Pancreas (tissue), 10 donors: ENCODE data around the gene NOS1. TPM values are rescaled to one million over a fixed set of nuclear protein-coding genes. Genes with fewer than 3 reads are reported as not detected.

Experiments
- ATAC-seq, 4 donors: fragments of 200-7000 bp; cut with Tn5 transposase; one replicate each; pipeline versions ENCODE4 v1.8.0 to v1.9.1; 2020; ENCODE audit warnings: mild to moderate bottlenecking in 4 of 4, moderate library complexity in 4 of 4
- DNase-seq, 6 donors: peaks; one replicate each; pipeline ENCODE4 v3.0.0-alpha.2; 2020
- FAIRE-seq: peaks from 2 replicates; lab custom pipeline; 2012; peaks lifted over from hg19 to GRCh38; lab: Jason Lieb, UNC
- H3K27ac ChIP-seq, 4 donors: fragments of 200-600 bp; sonication (generic); 1 replicate in 3 of 4; 2 replicates in 1 of 4; pipeline versions ENCODE4 v1.5.0 to v1.8.0; 2020
- H3K27me3 ChIP-seq, 4 donors: fragments of 200-600 bp; one replicate each; pipeline ENCODE4 v1.8.0; 2021
- H3K36me3 ChIP-seq, 3 donors: fragments of 200-600 bp; sonication (generic) in 1 of 3; one replicate each; pipeline versions ENCODE4 v1.5.0 to v1.8.0; 2020 to 2021
- H3K4me1 ChIP-seq, 3 donors: fragments of 200-600 bp; one replicate each; pipeline ENCODE4 v1.8.0; 2021
- H3K4me3 ChIP-seq, 4 donors: fragments of 200-600 bp; sonication (generic) in 2 of 4; one replicate each; pipeline versions ENCODE4 v1.5.0 to v1.8.0; 2020 to 2021
- H3K9me3 ChIP-seq, 4 donors: fragments of 200-600 bp; one replicate each; pipeline ENCODE4 v1.8.0; 2021
- WGBS, 2 donors: extraction: QIAGEN DNeasy Blood & Tissue Kit; methylation state at CpG; one replicate each; pipeline ENCODE4 v1.1.7; 2013; 5-methylcytosine and 5-hydroxymethylcytosine counted together
- intact Hi-C, 3 donors: fragments of 100-400 bp; cut with DNase I; formaldehyde crosslinking; loops; one replicate each; pipeline versions ENCODE4 v1.11.1 to v1.14.2; 2022
- polyA plus RNA-seq, 2 donors: library from polyadenylated mRNA; stranded (reverse); fragments of 200-250 nt; gene quantifications; one replicate each; pipeline ENCODE4 v1.2.3, GENCODE V29; 2013
- total RNA-seq, 6 donors: library from RNA; stranded (reverse); fragmentation: NEBNext Ultra II Directional in 4 of 6; extraction: Animal tissue kit (Norgen Biotek cat#: 25700) in 4 of 6; gene quantifications; one replicate each; pipeline versions ENCODE4 v1.2.1 to v1.2.4, GENCODE V29; 2021 to 2023
- TF ChIP-seq, protein P1 (sequence below), 4 donors: fragments of 200-600 bp; sonication (generic) in 3 of 4; IDR thresholded peaks; one replicate each; pipeline versions ENCODE4 v1.5.0 to v1.8.0; 2021; ENCODE audit warnings: antibody characterized with exemption in 4 of 4
- donor health status: healthy with polysubstance abuse.
- donor health status: DM: no; HTN: no; CAD: no; lungs with moderate emphysema.
- donor health status: DM: no; HTN: no; CAD: no.
- donor health status: control.
- donor health status: control.
- donor health status: Bipolar disorder and iron deficiency.
- donor health status: DM: yes; HTN: yes; CAD: no.
- donor health status: DM: no; HTN: no; CAD: no.
- donor health status: DM: no; HTN: no; CAD: no.
- donor health status: DM: yes; HTN: yes; CAD: no.

NOS1 gene
- total and polyA plus RNA-seq, 8 donors = 0.14 to 2.0 (median 0.91) TPM

DNA sequence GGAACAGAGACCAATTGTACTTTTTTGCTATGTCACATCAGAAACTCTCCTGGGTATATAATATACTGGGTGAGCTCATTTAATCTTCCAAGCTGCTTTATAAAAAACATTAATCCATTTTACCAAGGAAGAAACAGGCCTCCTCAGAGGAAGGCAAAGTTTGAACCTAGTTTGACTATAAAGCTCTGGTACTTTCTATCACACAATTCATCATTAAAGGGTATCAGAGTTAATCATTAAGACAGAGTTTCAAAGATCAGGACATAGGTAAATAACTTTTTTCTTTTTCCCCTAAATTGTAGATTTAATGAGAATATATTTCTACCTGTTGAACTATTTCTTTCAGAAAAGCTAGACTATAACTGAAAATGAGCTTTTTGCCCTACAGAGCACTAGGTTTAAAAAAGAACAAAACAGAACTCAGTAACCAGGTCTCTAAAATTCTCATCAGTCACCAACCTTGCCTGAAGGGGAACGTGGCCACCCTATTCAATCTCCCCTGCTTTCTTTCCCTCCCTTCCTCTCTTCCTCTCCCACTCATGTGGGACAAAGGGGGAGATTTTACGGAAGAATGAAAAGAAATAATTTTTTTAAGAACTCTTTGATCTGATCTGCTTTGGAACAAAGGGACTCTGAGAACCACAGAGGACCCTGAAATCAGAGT lies 189.8 kb downstream of the NOS1 start:
- ATAC-seq = peak in 1 of 4 donors; percentile 32
- Histone ChIP-seq H3K4me1 (peaks cover 0 to 3% (median 0%) of the 10 kb centered on the region in 3 donors), H3K27me3 (no peaks in the 10 kb centered on the region), H3K27ac (peak overlapping the region in 3 of 4 donors; percentile 3 to 50 (median 50)), H3K36me3 (peaks cover 0 to 92% (median 37%) of the 10 kb centered on the region in 3 donors), H3K4me3 (no peak overlapping the region), H3K9me3 (no peaks in the 10 kb centered on the region)
- FAIRE-seq = no peak
- DNase-seq = no peak
- 67 to 77% methylated on average over 2 of the region's 2 CpGs for WGBS, 2 donors
- intact Hi-C loops = no loop called here
- TF ChIP-seq, protein P1, sequence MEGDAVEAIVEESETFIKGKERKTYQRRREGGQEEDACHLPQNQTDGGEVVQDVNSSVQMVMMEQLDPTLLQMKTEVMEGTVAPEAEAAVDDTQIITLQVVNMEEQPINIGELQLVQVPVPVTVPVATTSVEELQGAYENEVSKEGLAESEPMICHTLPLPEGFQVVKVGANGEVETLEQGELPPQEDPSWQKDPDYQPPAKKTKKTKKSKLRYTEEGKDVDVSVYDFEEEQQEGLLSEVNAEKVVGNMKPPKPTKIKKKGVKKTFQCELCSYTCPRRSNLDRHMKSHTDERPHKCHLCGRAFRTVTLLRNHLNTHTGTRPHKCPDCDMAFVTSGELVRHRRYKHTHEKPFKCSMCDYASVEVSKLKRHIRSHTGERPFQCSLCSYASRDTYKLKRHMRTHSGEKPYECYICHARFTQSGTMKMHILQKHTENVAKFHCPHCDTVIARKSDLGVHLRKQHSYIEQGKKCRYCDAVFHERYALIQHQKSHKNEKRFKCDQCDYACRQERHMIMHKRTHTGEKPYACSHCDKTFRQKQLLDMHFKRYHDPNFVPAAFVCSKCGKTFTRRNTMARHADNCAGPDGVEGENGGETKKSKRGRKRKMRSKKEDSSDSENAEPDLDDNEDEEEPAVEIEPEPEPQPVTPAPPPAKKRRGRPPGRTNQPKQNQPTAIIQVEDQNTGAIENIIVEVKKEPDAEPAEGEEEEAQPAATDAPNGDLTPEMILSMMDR (IDR thresholded peaks at IDR 0.05) = no peak

- no peaks in the 10 kb centered on the region for H3K9me3 ChIP-seq
- no peak for FAIRE-seq
- no peak overlapping the region for H3K27ac ChIP-seq
- ATAC-seq = no peak
- H3K27me3 ChIP-seq = no peaks in the 10 kb centered on the region
- no peak overlapping the region for H3K4me3 ChIP-seq
- TF ChIP-seq, protein P1 (IDR thresholded peaks at IDR 0.05) = no peak
- H3K4me1 ChIP-seq = peaks cover 0 to 12% (median 4%) of the 10 kb centered on the region in 3 donors
- peaks cover 0 to 85% (median 38%) of the 10 kb centered on the region in 3 donors for H3K36me3 ChIP-seq
- no peak for DNase-seq
- 74 to 91% methylated on average over 3 of the region's 3 CpGs for WGBS, 2 donors
- intact Hi-C loops = no loop called here
Measured at GRCh38 chr12:117169548-117169947, 191.9 kb downstream of the NOS1 start.

DNA sequence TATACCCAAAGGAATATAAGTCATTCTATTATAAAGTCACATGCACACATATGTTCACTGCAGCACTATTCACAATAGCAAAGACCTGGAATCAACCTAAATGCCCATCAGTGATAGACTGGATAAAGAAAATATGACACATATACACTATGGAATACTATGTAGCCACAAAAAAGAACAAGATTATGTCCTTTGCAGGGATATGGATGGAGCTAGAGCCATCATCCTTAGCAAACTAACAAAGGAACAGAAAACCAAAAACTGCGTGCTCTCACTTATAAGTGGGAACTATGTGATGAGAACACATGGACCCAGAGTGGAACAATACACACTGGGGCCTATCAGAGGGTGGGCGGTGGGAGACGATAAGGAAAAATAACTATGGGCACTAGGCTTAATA lies 192.4 kb downstream of the NOS1 start:
- intact Hi-C loops = no loop called here
- FAIRE-seq (no peak), ATAC-seq (no peak), DNase-seq (no peak)
- Histone ChIP-seq H3K36me3 (peaks cover 0 to 85% (median 39%) of the 10 kb centered on the region in 3 donors), H3K4me1 (peaks cover 0 to 12% (median 4%) of the 10 kb centered on the region in 3 donors), H3K9me3 (no peaks in the 10 kb centered on the region), H3K27ac (no peak overlapping the region), H3K4me3 (no peak overlapping the region), H3K27me3 (no peaks in the 10 kb centered on the region)
- TF ChIP-seq, protein P1 (IDR thresholded peaks at IDR 0.05) = no peak
- 65 to 97% methylated on average over 3 of the region's 3 CpGs for WGBS, 2 donors

DNA sequence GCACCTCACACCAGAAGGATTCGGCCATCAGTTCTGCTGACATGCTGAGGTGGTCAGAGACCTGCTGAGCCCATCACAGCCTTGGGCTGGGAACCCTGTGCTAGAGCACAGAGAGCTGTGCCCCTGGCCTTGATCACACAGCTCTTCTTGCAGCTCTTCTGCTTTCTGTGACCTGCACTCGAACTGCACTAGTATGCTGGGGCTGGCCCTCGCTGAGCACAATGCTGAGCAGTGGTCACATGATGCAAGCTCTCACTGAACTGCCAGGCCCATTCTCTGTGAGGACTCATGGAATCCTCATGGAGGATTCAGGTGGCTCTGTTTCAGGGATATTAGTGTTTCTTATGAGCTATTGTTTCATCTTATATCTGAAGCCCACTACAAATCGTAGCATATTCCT lies 193.7 kb downstream of the NOS1 start:
- peaks cover 0 to 12% (median 4%) of the 10 kb centered on the region in 3 donors for H3K4me1 ChIP-seq
- no peaks in the 10 kb centered on the region for H3K9me3 ChIP-seq
- DNase-seq = no peak
- H3K27me3 ChIP-seq = no peaks in the 10 kb centered on the region
- 91% methylated on average over 4 of the region's 4 CpGs for WGBS, 2 donors
- no peak for ATAC-seq
- no peak for FAIRE-seq
- H3K4me3 ChIP-seq = no peak overlapping the region
- intact Hi-C loops = no loop called here
- H3K27ac ChIP-seq = no peak overlapping the region
- TF ChIP-seq, protein P1 (IDR thresholded peaks at IDR 0.05) = no peak
- H3K36me3 ChIP-seq = peaks cover 0 to 85% (median 30%) of the 10 kb centered on the region in 3 donors

GRCh38 chr12:117166107-117166506 lies 195.3 kb downstream of the NOS1 start:
- ATAC-seq (no peak), DNase-seq (no peak), FAIRE-seq (no peak)
- Histone ChIP-seq H3K36me3 (peaks cover 0 to 87% (median 36%) of the 10 kb centered on the region in 3 donors), H3K4me3 (no peak overlapping the region), H3K27me3 (no peaks in the 10 kb centered on the region), H3K9me3 (no peaks in the 10 kb centered on the region), H3K27ac (no peak overlapping the region), H3K4me1 (peaks cover 0 to 9% (median 4%) of the 10 kb centered on the region in 3 donors)
- intact Hi-C loops = no loop called here
- 94 to 95% methylated on average over 4 of the region's 4 CpGs for WGBS, 2 donors
- TF ChIP-seq, protein P1 (IDR thresholded peaks at IDR 0.05) = no peak
